Activated CD4-positive, CD25-positive, alpha-beta regulatory T cell treated with anti-CD3 and anti-CD28 coated beads, Interleukin-2, amount 50 U/mL, for 24 hours (primary cell): ENCODE data around the gene FOXD4L5.
"Not testable (repeated sequence)": the region's sequence is repeated elsewhere in the genome, so short reads cannot be mapped to it uniquely, and the experiment has no call there.

Source experiments
- ATAC-seq, 2 donors: fragments of 150-1000 bp; cut with Tn5 transposase; one replicate each; pipeline ENCODE4 v1.10.0; 2021; ENCODE audit warnings: mild to moderate bottlenecking in 1 of 2, moderate library complexity in 1 of 2

Gene FOXD4L5

GRCh38 chr9:65285109-65285508 is at the start of gene FOXD4L5:
FOXD4L5 (minus strand) TSS chr9:65285209; CDS start chr9:65284377, 832 bp downstream.
- ATAC-seq = not testable (repeated sequence)

- not testable (repeated sequence) for ATAC-seq
Observed at GRCh38 chr9:65283943-65284342, 1.1 kb downstream of the FOXD4L5 start.

GRCh38 chr9:65282976-65283375 is 2.0 kb downstream of the FOXD4L5 start:
- ATAC-seq = not testable (repeated sequence)
